Esophagus squamous epithelium (tissue), 5 donors: ENCODE results near the gene SPC24. TPM values are rescaled to one million over a fixed set of nuclear protein-coding genes. Genes with fewer than 3 reads are reported as not detected.
A peak's percentile ranks its signal among the peaks of the same experiment; 100 is the strongest.
"Not testable (repeated sequence)": the region's sequence is repeated elsewhere in the genome, so short reads cannot be mapped to it uniquely, and the experiment has no call there.

ENCODE experiments used
- DNase-seq: peaks from one replicate; lab custom pipeline; 2025; lab: John Stamatoyannopoulos, UW
- H3K27ac ChIP-seq, 4 donors: fragments of 200-600 bp; sonication (generic); one replicate each; pipeline ENCODE4 v1.5.1; 2016 to 2019; ENCODE audit warnings: mild to moderate bottlenecking in 1 of 4
- H3K27me3 ChIP-seq, 4 donors: fragments of 200-600 bp; sonication (generic); 1 replicate in 3 of 4; 2 replicates in 1 of 4; pipeline versions ENCODE4 v1.5.1 to v1.6.0; 2017 to 2021; ENCODE audit warnings: antibody characterized with exemption in 1 of 4
- H3K36me3 ChIP-seq, 3 donors: fragments of 200-600 bp; sonication (generic); one replicate each; pipeline ENCODE4 v1.5.1; 2016 to 2019
- H3K4me1 ChIP-seq, 3 donors: fragments of 200-600 bp; sonication (generic); one replicate each; pipeline ENCODE4 v1.5.1; 2017 to 2019
- H3K4me3 ChIP-seq, 4 donors: fragments of 200-600 bp; sonication (generic); 1 replicate in 3 of 4; 2 replicates in 1 of 4; pipeline ENCODE4 v1.5.1; 2016 to 2019; ENCODE audit warnings: mild to moderate bottlenecking in 2 of 4, moderate library complexity in 1 of 4
- H3K9me3 ChIP-seq, 3 donors: fragments of 200-600 bp; sonication (generic); one replicate each; pipeline ENCODE4 v1.5.1; 2016 to 2019
- POLR2A ChIP-seq, 4 donors: fragments of 450-650 bp; IDR thresholded peaks; one replicate each; pipeline ENCODE4 v1.6.1; 2017; ENCODE audit warnings: antibody characterized with exemption in 4 of 4, mild to moderate bottlenecking in 4 of 4, moderate library complexity in 3 of 4
- WGBS, 2 donors: methylation state at CpG; one replicate each; pipeline ENCODE4 v1.1.5; 2018; 5-methylcytosine and 5-hydroxymethylcytosine counted together
- intact Hi-C: fragments of 100-400 bp; cut with DNase I; formaldehyde crosslinking; loops from one replicate; pipeline ENCODE4 v1.15.0; 2022
- total RNA-seq, 4 donors: library from RNA; depleted of rRNA; stranded (reverse); fragments of >200 nt; gene quantifications; one replicate each; pipeline ENCODE4 v1.1.0, GENCODE V29; 2016
- TF ChIP-seq, protein P1 (sequence below), 6 experiments: fragments of 450-650 bp in 4 of 6; fragments of 200-600 bp in 2 of 6; sonication (generic) in 2 of 6; IDR thresholded peaks; one replicate each; pipeline ENCODE4 v1.5.1; 2016 to 2019; ENCODE audit warnings: antibody characterized with exemption in 6 of 6, mild to moderate bottlenecking in 4 of 6, moderate library complexity in 4 of 6
- donor health status: DM: yes; HTN: yes; CAD: no.

The SPC24 gene
- total RNA-seq, 4 donors from 2014 or later: 2.9 to 10.9 (median 6.3) TPM

DNA sequence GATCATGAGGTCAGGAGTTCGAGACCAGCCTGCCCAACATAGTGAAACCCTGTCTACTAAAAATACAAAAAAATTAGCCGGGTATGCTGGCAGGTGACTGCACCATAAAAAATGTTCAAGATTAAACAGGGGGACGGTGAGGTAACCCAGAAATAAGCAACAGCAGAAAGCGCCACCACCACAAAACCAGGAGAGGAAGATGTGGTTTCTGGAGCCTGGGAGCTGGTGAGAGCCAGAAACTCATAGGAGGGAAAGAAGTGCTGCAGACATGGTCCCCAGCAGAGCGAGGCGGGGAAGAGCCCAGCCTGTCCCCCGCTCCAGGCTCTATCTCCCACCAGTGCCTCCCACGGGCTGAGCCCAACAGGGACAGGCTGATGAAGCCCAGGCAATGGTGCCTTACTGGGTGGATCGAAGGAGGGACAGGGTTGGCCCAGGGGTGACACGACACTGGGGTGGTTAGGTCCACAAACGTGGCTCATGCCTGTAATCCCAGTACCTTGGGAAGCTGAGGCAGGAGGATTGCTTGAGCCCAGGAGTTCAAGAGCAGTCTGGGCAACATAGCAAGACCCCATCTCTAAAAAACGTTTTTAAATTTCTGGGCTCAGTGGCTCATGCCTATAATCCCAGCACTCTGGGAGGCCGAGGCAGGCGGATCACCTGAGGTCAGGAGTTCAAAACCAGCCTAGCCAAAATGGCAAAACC, 19.0 kb downstream of the SPC24 start:
- Histone ChIP-seq H3K27ac (peak overlapping the region in 3 of 4 donors; percentile 16 to 91 (median 90)), H3K4me1 (peaks cover 25 to 37% (median 25%) of the 10 kb centered on the region in 3 donors), H3K9me3 (no peaks in the 10 kb centered on the region), H3K27me3 (peaks cover 0 to 12% (median 0%) of the 10 kb centered on the region in 4 donors), H3K36me3 (peaks cover 7 to 21% (median 14%) of the 10 kb centered on the region in 3 donors), H3K4me3 (no peak overlapping the region)
- DNase-seq: no peak
- intact Hi-C loops: loop anchor here (5.0 kb wide), 1 partner anchor 66 kb away; no protein-coding TSS in a partner anchor
- 64 to 68% methylated on average over 8 to 14 of the region's 14 CpGs for WGBS, 2 donors
- no peak for TF ChIP-seq POLR2A (IDR thresholded peaks at IDR 0.05)
- TF ChIP-seq, protein P1, sequence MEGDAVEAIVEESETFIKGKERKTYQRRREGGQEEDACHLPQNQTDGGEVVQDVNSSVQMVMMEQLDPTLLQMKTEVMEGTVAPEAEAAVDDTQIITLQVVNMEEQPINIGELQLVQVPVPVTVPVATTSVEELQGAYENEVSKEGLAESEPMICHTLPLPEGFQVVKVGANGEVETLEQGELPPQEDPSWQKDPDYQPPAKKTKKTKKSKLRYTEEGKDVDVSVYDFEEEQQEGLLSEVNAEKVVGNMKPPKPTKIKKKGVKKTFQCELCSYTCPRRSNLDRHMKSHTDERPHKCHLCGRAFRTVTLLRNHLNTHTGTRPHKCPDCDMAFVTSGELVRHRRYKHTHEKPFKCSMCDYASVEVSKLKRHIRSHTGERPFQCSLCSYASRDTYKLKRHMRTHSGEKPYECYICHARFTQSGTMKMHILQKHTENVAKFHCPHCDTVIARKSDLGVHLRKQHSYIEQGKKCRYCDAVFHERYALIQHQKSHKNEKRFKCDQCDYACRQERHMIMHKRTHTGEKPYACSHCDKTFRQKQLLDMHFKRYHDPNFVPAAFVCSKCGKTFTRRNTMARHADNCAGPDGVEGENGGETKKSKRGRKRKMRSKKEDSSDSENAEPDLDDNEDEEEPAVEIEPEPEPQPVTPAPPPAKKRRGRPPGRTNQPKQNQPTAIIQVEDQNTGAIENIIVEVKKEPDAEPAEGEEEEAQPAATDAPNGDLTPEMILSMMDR (IDR thresholded peaks at IDR 0.05): no peak

- intact Hi-C loops: no loop called here
- Histone ChIP-seq H3K4me1 (peaks cover 0 to 15% (median 7%) of the 10 kb centered on the region in 3 donors), H3K27ac (peak overlapping the region in 3 of 4 donors; percentile 63 to 84 (median 63)), H3K27me3 (no peaks in the 10 kb centered on the region), H3K9me3 (no peaks in the 10 kb centered on the region), H3K36me3 (peaks cover 43 to 72% (median 44%) of the 10 kb centered on the region in 3 donors), H3K4me3 (no peak overlapping the region)
- 84% methylated on average over 4 to 7 of the region's 7 CpGs for WGBS, 2 donors
- TF ChIP-seq POLR2A (IDR thresholded peaks at IDR 0.05): no peak
- TF ChIP-seq, protein P1 (IDR thresholded peaks at IDR 0.05): no peak
- no peak for DNase-seq
These were observed 24.1 kb downstream of the SPC24 start for GRCh38 chr19:11131471-11131870.

- no peaks in the 10 kb centered on the region for H3K27me3 ChIP-seq
- DNase-seq: no peak
- TF ChIP-seq, protein P1 (IDR thresholded peaks at IDR 0.05): peak; percentile 83 to 92 (median 87)
- TF ChIP-seq POLR2A (IDR thresholded peaks at IDR 0.05): no peak
- H3K9me3 ChIP-seq: no peaks in the 10 kb centered on the region
- H3K36me3 ChIP-seq: peaks cover 43 to 77% (median 44%) of the 10 kb centered on the region in 3 donors
- peaks cover 0 to 20% (median 7%) of the 10 kb centered on the region in 3 donors for H3K4me1 ChIP-seq
- intact Hi-C loops: no loop called here
- H3K27ac ChIP-seq: peak overlapping the region in 3 of 4 donors; percentile 63 to 84 (median 63)
- H3K4me3 ChIP-seq: no peak overlapping the region
- 43 to 49% methylated on average over 7 to 11 of the region's 19 CpGs for WGBS, 2 donors
These were observed 24.6 kb downstream of the SPC24 start for GRCh38 chr19:11130824-11131455.

DNA sequence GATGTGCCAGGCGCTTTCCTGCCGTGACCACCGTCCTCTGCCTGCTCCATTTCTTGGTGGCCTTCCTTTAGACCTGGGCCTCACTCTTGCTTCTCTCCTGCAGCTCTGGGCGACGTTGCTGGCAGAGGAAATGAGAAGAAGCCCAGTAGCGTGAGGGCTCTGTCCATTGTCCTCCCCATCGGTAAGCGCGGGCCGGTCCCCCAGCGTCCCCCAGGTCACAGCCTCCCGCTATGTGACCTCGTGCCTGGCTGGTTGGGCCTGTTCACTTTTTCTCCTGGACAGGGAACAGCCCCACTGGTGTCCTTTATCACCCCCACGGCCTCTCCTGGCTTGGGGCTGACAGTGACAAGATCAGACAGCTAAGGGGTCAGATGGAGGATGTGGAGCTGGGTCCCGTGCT, 27.7 kb downstream of the SPC24 start:
- peak overlapping the region in 1 of 4 donors; percentile 2 for H3K27ac ChIP-seq
- H3K27me3 ChIP-seq: no peaks in the 10 kb centered on the region
- H3K4me3 ChIP-seq: no peak overlapping the region
- peaks cover 47 to 98% (median 65%) of the 10 kb centered on the region in 3 donors for H3K36me3 ChIP-seq
- TF ChIP-seq POLR2A (IDR thresholded peaks at IDR 0.05): no peak
- DNase-seq: no peak
- no peaks in the 10 kb centered on the region for H3K9me3 ChIP-seq
- H3K4me1 ChIP-seq: peaks cover 0 to 22% (median 7%) of the 10 kb centered on the region in 3 donors
- intact Hi-C loops: loop anchor here (5.0 kb wide), 1 partner anchor 91 kb away; no protein-coding TSS in a partner anchor
- 80 to 95% methylated on average over 6 to 10 of the region's 15 CpGs for WGBS, 2 donors

DNA sequence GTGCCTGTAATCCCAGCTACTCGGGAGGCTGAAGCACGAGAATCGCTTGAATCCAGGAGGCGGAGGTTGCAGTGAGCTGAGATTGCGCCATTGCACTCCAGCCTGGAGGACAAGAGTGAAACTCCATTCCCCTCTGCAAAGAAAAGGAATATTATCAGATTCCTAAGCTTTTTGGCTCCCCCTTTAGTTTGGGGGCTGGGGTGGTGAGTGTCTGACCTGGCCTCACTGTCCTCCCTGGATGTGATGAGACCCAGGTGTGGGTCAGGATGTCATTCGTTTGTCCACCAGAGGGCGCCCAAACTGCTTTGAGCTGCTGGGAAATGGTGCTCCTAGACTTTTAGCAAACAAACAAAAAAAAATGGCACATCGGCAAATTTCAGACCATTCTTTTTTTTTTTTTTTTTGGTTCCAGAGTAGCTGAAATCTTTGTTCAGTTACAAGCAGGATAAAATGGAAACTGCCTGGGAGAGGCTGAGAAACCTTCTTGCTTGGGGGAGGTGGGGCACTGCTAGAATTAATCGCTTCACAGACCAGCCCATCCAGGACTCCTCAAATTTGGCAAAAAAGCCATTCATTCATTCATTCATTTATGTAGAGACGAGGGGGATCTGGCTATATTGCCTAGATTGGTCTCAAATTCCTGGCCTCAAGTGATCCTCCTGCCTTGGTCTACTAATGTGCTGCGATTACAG, 29.4 kb downstream of the SPC24 start:
- intact Hi-C loops: loop anchor here (5.0 kb wide), 1 partner anchor 89 kb away; no protein-coding TSS in a partner anchor
- Histone ChIP-seq H3K4me1 (peaks cover 0 to 21% (median 7%) of the 10 kb centered on the region in 3 donors), H3K9me3 (no peaks in the 10 kb centered on the region), H3K36me3 (peaks cover 44 to 100% (median 69%) of the 10 kb centered on the region in 3 donors), H3K27ac (peak overlapping the region in 3 of 4 donors; percentile 5 to 54 (median 34)), H3K4me3 (no peak overlapping the region), H3K27me3 (no peaks in the 10 kb centered on the region)
- WGBS, 2 donors: 56 to 60% methylated on average over 11 of the region's 11 CpGs
- TF ChIP-seq POLR2A (IDR thresholded peaks at IDR 0.05): no peak
- TF ChIP-seq, protein P1 (IDR thresholded peaks at IDR 0.05): peak; percentile 40 to 85 (median 68)
- DNase-seq: no peak

DNA sequence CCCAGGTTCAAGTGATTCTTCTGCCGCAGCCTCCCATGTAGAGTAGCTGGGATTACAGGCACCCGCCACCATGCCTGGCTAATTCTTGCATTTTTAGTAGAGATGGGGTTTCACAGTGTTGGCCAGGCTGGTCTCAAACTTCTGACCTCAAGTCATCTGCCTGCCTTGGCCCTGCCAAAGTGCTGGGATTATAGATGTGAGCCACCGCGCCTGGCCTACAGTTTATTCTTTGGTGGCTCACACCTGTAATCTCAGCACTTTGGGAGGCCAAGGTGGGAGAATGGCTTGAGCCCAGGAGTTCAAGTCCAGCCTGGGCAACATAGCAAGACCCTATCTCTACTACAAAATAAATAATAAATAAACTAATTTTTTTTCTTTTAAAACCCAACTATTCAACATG, 31.4 kb downstream of the SPC24 start:
- H3K27me3 ChIP-seq, intact Hi-C loops, H3K4me1 ChIP-seq, H3K9me3 ChIP-seq, H3K4me3 ChIP-seq, H3K27ac ChIP-seq, DNase-seq: not testable (repeated sequence)
- H3K36me3 ChIP-seq: peaks cover 33 to 100% (median 74%) of the 10 kb centered on the region in 3 donors
- 90 to 96% methylated on average over 2 to 4 of the region's 4 CpGs for WGBS, 2 donors
